ENCODE results near the gene SLC12A7.

Gene SLC12A7

DNA sequence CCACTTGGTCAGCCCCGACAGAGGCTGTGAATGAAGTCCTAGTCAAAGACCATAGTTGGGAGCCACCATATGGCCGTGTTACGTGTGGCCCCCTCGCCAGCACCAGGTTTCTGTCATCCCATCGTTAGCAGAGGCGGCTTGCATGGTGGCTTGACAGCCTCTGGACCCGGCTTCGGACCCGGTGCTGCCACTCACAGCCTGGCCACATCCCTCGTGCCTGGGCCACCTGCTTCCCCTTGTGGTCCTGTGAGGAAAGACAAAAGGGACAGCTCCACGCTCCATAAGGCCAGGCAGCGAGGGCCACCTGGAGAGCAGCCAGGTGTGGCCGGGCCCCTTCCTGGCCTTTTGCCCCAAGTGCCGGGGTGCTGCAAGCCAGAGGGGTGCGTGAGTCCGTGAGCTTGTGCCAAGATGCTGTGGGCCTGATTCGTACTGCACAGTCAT is 97.1 kb downstream of the SLC12A7 start:
- DNase-seq = no peak

DNA sequence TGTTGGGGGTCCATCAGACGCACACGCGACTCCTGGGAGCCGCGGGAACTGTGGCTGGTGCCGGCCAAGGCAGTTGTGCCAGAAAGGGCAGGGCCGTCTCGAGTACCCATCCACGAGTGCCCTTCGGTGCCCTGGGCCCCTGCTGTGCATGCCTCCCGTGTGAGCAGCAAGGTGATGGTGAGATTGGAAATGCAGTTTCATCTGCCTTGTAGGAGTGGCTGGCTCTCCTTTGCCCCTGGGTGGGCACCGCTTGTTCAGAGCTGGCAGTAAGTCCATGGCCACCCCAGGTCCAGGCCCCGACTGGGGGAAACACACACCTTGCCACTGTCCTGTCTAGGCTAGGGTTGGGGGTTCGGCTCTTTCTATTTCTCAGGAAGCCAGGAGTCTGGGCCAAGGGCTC is 97.5 kb downstream of the SLC12A7 start:
- DNase-seq = no peak

DNA sequence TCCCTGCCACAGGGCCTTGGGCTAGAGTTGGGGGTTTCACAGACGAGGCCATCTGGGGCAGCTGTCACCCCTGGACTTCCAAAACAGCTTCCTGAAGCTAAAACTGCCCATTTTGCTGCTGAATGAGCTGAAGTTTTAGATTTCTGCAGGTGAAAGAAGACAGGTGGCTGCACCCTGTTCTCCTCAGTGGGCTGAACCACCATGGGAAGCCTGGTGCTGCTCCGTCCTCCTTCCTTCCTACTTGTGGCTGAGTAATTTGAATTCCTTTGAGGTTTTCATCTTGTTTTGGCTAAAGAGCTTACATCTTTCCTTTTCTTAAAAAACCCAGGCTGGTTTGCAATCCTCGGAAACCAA is 97.9 kb downstream of the SLC12A7 start:
- DNase-seq = no peak

DNA sequence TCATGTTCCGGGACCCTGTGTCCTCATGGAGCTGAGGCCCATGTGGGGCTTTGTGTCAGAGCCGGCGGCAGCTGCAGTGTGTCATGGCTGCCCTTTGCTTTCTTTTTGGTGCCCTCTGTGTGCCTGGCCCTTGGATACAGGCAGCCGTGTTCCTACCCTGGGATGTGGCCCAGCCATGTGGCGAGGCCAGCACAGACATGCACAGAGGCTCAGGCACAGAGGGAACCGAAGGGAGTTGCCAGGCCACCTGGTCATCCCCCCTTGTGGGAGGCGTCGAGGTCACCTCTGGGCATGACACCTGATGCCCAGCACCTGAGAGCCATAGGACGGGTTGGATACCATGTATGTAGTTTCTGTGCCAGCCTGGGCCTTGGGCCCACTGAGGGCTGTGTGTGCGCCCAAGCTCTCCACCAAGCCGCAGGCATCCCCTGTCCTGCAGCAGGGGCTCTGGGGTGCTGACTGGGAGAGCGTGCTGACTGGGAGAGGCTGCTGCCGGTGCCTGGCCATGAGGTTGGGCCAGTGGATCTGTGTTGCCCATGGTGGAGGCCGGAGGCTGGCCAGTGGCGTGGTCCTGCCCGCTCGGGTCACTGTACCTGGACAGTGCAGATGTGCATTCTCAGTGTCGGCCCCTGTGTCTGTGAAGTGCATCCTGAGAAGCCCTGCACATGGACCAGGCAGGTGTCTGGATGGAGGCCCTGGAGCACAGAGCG is 98.5 kb downstream of the SLC12A7 start:
- no peak for DNase-seq

DNA sequence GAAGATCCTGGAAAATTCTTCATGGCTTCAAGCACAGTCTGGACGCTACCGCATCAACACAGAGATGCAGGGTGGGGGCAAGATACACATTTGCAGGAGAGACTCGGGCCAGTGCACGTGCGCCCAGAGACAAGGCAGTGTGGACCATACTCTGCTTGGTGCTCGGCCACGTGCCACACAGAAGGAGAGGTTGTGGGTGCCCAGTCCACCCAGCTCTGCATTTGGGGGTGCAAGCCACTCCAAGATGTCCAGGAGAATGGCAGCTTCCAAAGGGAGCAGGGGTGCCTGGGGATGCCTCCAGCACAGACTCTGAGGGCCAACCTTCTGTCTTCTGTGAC is 99.0 kb downstream of the SLC12A7 start:
- DNase-seq = no peak

DNA sequence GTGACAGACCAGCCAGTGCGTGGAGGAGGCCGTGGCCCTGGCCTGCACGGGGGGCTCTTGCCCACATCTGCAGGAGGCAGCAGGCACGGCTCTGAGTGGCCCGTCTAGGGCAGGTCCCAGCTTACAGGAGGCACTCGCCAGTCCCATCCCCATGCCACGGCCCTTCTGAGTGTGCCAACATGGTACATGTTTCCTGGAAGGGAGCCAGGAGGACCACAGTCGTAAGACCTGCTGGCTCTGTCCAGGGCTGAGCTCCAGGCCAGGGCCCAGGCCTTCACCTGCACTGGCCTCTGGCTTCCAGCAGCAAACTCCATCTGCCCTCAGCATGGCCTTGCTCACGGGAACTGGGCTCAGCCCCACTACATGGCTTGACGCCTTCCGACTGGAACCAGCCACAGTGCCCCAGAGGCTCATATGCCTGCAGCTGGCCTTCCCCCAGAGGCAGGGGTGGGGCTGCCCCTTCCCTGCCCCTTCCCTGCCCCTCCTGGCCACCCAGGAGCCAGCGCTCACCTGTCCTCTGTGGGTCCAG is 99.5 kb downstream of the SLC12A7 start:
- no peak for DNase-seq

DNA sequence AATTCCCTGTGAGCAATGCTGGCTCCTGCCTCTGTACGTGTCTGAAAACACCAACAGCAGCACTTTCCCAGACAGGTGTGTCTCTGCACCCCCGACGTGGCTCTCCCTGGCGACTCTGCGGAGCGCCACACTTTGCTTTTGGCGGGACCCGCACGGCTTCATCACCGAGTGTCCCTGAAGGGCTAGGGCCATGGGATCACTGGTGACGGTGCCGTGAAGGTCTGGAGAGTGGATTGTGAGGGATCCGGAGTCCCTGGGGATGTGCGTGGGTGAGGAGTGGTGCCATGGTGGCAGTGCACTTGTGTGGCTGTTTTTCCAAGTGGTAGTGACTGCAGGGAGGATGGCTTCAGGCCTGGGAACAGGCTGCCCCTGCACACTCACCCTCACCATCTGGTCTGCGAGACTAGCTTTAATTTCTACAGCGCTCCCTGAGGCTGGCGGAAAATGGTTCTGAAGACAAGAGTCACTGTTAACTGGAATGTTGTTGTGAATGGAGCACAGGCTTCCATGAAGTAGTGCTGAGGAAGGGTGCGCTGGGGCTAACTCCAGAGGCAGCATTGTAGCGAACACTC is 100.0 kb downstream of the SLC12A7 start:
- no peak for DNase-seq

DNA sequence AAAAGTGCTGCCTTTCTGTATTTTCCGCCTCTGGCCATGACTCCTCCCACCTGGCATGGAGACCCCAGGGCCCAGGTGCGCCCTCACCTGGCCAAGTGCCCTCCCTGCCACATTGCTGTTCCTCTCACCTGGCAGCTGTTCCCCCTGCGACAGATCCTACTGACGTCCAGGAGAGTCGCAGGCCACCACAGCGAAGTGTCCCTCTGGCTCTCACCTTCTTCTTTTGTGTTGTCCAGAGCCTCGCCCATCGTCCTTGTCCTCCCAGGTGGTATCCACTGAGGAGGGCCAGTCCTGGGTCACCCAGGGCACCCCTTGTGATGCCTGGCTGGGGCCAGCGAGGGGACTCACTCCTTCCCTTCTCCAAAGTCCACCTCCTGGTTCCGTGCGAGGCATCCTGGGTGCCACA is 100.6 kb downstream of the SLC12A7 start:
- DNase-seq = peak; percentile 68 to 76

DNA sequence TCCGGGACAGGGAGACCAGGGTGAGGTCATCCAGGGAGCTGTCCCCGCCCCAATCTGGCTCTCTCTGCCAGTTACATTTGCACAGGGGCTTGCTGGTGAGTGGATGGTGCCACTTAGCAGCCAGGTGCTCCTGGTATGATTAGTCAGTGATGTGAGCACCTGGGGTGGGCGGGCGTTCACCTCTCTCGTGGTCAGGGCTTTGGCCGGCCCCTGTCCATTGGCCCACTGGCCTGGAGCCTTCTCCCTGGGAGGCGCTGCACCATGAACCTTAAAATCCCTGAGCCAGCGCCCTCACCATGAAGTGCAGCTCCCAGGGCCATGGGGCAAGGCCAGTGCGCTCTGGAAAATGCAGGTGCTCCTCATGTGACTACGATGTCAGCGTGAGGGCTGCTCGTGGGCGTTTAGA is 101.2 kb downstream of the SLC12A7 start:
- DNase-seq = no peak

DNA sequence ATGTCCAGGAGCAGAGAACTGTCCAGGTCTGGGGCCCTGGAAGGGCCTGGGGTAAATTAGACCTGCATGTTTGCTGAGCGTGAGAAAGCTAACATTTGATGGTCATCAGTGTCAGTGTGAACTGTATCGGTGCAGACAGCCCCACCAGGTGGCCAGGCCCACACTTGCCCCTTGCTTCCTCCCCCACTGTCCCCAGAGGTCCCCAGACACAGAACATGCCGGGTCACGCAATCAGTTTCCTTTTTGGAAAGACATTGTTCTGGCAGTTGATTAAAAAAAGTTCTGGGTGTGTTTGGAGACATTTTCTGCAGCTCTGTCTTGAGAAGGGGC is 101.7 kb downstream of the SLC12A7 start:
- no peak for DNase-seq

DNA sequence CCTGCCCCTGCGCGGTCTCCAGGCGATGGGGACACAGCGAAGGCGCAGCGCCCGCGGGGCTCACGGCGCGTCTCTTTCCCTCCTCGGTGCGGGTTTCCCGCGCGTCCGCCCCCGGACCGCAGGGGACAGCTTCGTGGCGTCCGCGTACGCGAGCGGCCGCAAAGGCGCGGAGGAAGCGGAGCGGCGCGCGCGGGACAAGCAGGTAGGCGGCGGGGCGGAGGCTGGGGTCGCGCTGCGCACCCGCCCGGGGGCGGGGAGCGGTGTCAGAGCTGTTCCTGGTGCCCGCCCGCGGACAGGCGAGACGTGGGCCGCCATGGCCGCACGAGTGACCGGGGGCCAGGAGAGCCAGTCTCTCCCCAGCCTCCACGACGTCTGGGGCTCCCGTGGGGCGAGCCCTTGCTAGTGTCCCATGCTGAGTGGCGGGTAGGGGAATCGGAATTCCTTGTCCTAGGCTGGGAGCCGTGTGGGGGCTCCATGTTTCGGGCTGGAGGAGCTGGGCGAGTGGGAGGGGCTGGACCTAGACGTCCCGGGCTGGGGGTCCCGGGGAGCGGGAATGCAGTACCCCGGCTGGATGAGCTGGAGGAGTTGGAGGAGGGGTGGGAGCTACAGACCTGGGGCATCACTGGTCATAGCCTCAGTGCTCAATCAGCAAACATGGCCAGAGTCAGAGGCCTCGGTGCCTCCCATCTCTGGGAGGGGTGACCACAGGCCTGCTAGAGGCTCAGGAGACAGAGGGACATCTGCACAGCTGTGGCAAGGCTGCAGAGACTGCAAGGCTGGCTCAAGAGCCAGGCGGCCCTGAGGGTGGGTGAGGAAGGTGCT is 102.3 kb downstream of the SLC12A7 start:
- no peak for DNase-seq

DNA sequence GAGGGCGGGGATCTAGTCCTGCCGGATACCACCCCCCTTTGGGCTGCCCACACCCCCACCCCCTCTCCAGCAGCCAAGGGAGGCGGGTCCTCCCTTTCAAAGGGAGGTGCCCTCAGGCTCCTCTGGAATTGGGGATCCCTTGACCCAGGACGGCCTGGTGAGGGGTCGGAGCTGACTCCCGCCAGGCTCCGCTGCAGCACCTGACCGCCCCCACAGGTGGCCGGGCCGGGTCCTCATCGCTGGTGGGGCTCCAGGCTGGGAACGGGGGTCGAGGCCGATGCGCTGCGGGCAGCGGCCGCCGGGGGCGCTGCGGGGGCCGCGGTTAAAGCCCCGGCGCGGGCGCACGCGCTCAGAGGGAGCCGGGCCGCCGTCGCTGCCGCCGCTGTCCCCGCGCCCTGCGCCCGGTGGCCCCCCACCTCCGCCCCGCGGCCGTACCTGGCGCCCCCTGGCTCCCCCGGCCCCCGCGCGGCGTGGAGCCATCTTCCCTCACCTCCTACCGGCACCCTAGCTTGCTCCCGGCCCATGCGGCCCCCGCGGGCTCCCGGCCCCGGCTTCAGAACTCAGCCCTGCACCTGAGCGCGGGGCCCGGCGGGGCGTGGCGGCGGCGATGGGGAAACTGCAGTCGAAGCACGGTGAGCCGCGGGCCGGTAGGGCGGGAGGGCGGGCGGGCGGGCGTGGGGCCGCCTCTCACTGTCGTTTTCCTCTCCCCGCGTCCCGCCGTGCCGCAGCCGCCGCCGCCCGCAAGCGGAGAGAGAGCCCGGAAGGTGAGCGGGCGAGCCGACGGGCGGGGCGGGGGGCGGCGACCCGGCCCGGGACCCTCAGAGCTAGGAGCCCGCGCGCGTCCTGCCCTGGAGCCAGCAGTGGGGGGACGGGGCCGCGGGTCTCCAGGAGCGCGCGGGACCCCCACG is 103.2 kb downstream of the SLC12A7 start, which contains the start of gene NKD2:
NKD2 (plus strand) TSS at position 352 of the 908 bp plus-strand sequence; CDS start at position 608, 256 bp downstream.
- peak; percentile 65 to 73 for DNase-seq

DNA sequence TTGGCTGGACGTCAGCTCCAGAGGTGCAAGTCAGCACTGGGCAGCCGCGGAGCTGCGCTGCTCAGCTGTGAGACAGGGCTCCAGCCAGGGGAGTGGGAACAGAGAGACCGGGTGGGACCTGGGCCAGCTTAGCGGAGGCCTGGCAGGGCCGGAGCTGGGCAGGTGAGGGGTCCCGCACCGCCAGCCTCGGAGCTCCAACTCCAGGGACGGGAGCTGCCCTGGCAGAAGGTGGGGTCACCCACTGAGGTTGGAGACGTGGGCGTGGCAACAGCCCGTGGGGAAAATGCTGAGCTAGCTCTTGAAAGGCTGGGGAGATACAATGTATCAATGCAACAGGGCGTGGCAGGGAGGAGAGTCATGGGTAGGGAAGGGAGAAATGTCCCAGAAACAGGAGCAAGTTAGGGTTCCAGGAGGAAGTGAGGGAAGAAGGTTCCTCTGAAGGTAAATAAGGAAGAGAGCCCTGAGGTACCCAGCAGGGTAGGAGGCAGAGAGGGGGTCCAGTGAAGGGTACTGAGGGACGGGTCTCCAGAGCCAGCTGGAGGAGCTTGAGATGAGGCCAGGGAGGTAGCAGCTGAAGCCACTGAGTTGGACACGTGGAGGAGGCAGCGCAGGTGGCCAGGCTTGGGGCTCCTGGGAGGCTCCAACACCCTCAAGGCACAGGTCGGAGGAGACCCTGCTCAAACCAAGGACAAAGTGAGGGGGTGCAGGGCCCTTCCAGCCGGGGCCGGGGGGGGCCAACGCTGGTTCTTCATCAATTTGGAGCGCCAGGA is 104.0 kb downstream of the SLC12A7 start:
- no peak for DNase-seq

DNA sequence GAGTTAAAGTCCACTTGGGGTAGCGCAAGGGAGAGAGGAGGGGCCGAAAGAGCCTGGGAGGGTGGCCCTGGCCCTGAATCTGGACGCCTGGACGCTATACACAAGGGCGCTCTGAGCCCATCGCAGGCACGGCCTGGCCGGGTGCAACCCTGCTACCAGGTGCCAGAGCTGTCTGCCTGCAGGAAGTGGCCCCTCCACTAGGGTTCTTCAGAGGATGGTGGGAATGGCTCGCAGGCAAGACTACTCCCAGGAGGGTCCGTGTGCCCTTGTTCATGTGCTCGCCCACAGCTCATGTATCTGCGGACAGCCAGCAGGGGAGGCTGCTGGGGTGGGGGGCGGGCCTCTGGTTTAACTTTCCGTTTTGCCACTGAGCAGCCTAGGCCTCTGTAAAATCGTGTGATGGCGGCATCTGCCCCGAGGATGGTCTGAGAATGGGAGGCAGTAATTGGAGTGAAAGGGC is 104.6 kb downstream of the SLC12A7 start:
- no peak for DNase-seq

DNA sequence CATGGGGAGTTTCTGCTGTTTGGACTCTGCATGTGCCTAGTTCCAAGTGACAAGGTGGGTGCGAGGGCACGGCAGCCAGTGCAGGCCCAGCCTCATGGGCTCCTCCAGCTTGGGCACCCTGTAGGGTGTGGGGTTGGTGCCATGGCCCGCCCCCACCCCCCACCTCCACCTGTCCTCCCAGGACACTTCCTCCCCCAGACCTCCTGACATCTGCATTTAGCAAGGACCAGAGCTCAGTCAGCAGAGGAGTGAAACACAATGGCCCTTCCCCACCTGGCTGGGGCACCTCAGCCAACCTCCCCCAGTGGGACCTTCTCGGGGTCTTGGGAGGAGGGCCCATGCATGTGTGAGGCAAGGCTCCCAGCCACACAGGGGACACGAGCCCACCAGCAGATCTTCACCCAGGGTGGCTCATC is 105.2 kb downstream of the SLC12A7 start:
- no peak for DNase-seq

DNA sequence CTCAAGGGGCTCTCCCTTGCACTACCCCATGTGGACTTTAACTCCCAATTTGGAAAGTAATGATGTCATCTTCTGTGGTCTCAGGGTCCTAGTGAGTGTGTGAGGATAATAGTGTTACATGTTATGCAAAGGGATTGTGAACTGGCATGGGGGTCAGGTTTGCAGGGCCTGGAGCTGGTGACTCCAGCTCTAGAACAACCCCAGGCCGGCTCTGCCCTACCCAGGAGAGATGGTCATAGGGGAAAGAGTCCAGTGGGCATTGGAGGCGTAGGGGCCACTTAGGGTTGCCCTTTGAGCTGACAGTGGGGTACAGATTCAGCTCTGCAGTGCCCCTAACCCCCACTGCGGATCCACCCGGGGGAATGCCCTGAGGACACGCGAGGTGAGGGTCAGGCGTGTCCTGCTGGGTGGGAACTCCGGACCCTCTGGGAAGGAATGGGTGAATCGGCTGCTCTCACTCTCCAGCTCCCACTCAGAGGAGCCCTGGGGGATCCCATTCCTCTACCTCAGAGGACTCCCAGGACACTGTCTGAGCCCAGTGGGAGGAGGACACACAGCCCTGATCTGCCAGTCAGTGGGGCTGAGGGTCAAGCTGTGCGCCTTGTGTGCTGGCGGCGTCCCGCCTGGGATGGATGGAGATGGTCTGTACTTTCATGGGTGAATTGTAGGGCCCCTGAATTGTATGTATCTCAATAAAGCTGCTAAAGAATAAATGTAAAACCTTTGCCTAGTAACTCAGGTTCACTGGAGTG is 105.8 kb downstream of the SLC12A7 start:
- DNase-seq = peak in 1 of 2 experiments; percentile 16

DNA sequence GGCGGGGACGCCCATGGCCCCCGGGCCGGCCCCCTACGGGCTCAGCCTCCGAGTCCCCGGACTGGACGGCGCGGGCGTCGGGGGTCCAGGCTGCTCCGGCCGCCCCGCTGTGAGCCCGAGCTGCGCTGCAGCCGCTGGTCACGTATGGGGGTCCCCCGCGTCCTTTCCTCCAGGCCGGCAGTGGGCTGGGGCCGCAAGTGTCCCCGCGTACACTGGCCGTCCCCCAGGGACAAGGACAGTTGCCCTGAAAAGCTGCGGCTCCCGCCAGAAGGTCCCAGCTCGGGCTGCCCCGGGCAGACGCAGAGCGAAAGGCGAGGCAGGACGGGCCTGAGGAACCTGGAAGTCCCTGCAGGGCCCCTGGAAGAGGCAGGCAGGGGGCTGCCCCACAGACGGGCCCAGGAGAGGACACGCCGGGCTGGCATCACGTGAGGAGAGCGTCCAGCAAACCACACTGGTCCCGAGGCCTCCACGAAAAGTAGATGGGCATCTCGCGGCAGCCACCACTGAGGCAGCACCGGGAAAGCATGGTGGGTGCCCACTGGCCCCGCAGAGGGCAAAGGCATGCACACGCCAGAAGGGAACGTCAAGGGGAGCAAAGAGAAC is 106.5 kb downstream of the SLC12A7 start:
- DNase-seq = peak in 1 of 2 experiments; percentile 15

DNA sequence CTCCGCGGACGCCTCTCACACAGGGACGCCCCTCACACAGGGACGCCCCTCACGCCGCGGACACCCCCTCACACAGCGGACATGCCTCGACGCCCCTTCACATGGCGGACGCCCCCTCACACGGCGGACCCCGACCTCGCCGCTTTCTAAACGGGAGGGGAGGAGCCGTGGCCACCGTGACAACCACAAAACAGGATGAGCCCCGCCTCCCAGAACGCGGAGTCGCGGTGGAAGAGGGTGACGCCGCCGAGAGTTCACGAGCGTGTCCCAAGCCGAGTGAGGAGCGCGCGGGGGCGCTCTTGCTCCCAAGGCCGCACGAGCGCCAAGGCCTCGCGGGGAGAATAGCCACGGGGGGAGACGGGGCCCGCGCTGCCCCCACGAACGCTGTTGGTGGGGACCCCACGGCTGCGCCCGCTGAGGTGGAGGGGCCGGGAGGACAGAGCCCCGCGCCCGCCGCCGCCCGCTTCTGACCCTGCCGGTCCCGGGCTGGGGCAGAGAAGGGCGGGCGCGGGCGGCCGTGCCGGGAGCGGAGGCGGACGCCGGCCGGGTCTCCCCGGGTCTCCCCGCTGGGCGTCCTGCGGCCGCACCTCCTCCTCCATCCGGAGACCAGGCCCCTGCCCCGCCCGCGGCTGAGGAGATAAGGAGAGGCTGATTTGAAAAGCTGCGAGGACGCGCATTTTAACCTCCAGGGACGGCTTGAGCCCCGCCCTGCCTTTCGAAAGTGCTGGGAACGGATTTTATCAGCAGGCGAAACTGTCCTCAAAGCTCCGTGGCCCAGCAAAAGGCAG is 107.2 kb downstream of the SLC12A7 start:
- DNase-seq = peak in 1 of 2 experiments; percentile 58

DNA sequence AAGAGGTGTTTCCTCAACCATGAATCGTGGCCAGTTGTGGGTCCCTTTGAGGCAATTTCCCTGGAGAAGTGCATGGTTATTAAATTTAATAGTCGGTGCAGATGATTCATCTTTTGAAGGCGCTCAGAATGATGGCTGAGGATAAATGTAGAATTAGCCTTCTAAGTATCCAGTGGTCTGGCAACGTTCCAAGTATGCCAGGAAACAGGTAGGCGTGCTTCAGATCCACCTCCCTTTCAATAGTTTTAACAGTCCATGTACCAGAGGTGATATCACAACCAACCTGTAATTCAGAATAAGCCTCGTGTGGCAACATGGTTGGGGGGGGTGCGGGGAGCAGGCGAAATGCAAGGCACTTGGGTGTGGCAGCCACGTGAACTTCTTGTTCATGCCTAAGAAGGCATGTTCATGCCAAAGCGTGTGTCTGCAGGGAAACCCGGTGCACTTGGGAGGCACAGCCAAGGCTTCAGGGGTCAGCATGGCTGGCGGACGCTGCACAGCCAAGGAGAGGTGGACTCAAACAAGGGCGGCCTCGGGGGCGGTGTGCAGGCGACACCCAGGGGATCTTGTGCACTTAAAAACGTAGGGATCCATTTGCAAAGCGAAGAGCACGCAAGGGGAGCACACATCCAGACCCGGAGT is 108.4 kb downstream of the SLC12A7 start:
- peak in 1 of 2 experiments; percentile 41 for DNase-seq

All from activated T-cell treated with anti-CD3 and anti-CD28 coated beads, Interleukin-2, amount 50 U/mL, for 48 hours (primary cell).